Sigmoid colon (tissue), 4 donors: ENCODE measurements around the gene PLCD1.

Source experiments
- EP300 ChIP-seq, 4 donors: sonication (generic); formaldehyde crosslinking; IDR thresholded peaks; one replicate each; pipeline ENCODE4 v1.6.1; 2017; ENCODE audit warnings: antibody characterized with exemption in 4 of 4
- POLR2A ChIP-seq, 2 donors: fragments of 450-650 bp; IDR thresholded peaks; one replicate each; pipeline ENCODE4 v1.6.1; 2016; ENCODE audit warnings: antibody characterized with exemption in 2 of 2, mild to moderate bottlenecking in 2 of 2, moderate library complexity in 2 of 2
- POLR2AphosphoS5 ChIP-seq, 4 donors: sonication (generic); formaldehyde crosslinking; IDR thresholded peaks; one replicate each; pipeline ENCODE4 v1.6.1; 2017; ENCODE audit warnings: antibody characterized with exemption in 4 of 4
- TF ChIP-seq, protein P1 (sequence below), 4 experiments: fragments of 450-650 bp in 3 of 4; fragments of 200-600 bp in 1 of 4; IDR thresholded peaks; one replicate each; pipeline ENCODE4 v1.5.1; 2016 to 2019; ENCODE audit warnings: antibody characterized with exemption in 4 of 4, mild to moderate bottlenecking in 3 of 4, moderate library complexity in 2 of 4

DNA sequence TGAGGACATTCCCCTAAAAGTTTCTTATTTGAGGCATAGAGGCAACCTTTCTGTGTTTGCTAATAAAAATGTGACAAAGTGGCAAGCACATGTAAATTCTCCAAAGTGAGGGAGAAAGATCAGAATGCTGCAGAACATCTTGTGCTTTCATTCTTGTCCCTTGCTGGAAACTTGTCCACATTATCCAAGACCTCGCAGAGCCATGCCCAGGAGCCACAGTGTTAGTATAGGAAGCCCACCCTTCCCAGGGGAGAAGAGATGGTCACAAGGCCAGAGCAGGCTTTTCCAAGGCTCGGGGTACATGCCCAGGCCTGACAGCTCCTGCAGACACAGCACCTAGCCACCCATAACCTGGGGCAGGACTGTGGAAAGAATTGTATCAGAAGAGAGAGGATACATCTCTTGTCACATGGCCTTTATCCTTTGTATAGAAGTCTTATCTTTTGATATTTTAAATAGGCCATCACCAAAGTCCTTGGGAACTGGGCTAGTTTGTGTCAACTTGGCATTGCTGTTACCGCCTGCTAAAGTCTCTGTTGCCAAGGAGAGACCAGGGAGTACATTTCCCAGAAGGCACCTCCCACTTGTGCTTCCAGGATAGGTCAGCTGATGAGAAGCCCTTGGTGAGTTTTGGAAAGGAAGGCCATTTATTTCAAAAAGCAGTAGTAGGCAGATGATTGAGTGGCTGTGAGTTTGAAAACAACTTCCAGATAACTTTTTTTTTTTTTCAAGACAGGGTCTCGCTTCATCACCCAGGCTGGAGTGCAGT is 20.1 kb upstream of the PLCD1 start:
- TF ChIP-seq POLR2A (IDR thresholded peaks at IDR 0.05) (no peak), EP300 (IDR thresholded peaks at IDR 0.05) (no peak), POLR2AphosphoS5 (IDR thresholded peaks at IDR 0.05) (no peak)
- TF ChIP-seq, protein P1, sequence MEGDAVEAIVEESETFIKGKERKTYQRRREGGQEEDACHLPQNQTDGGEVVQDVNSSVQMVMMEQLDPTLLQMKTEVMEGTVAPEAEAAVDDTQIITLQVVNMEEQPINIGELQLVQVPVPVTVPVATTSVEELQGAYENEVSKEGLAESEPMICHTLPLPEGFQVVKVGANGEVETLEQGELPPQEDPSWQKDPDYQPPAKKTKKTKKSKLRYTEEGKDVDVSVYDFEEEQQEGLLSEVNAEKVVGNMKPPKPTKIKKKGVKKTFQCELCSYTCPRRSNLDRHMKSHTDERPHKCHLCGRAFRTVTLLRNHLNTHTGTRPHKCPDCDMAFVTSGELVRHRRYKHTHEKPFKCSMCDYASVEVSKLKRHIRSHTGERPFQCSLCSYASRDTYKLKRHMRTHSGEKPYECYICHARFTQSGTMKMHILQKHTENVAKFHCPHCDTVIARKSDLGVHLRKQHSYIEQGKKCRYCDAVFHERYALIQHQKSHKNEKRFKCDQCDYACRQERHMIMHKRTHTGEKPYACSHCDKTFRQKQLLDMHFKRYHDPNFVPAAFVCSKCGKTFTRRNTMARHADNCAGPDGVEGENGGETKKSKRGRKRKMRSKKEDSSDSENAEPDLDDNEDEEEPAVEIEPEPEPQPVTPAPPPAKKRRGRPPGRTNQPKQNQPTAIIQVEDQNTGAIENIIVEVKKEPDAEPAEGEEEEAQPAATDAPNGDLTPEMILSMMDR (IDR thresholded peaks at IDR 0.05): no peak
